LNCaP clone FGC (cell line): Measurements from ENCODE around the gene RNF130.

Experiments
- DNase-seq: peaks from one replicate; pipeline ENCODE4 v3.0.0-alpha.2; 2011; ENCODE audit warnings: low read depth
- H3K4me3 ChIP-seq: 2 replicates; pipeline ENCODE4 v1.5.1; 2011; ENCODE audit warnings: mild to moderate bottlenecking, low read depth, low read length, control low read depth
- CTCF ChIP-seq: IDR thresholded peaks from 2 replicates; pipeline ENCODE4 v1.5.1; 2012; ENCODE audit warnings: mild to moderate bottlenecking; ENCODE audit not compliant: control insufficient read depth, insufficient read depth; ENCODE audit errors: extremely low read depth

Gene RNF130

GRCh38 chr5:180097926-180098325 lies 26.4 kb upstream of the RNF130 start:
- DNase-seq, result no peak
- TF ChIP-seq CTCF, result no peak
- no peak overlapping the region for H3K4me3 ChIP-seq

GRCh38 chr5:180097163-180097894 lies 25.8 kb upstream of the RNF130 start:
- no peak for DNase-seq
- TF ChIP-seq CTCF, result no peak
- no peak overlapping the region for H3K4me3 ChIP-seq

- no peak for DNase-seq
- no peak overlapping the region for H3K4me3 ChIP-seq
- TF ChIP-seq CTCF, result no peak
These were observed 25.1 kb upstream of the RNF130 start for GRCh38 chr5:180096616-180097015.

GRCh38 chr5:180095545-180095944 lies 24.0 kb upstream of the RNF130 start:
- no peak for TF ChIP-seq CTCF
- no peak for DNase-seq

GRCh38 chr5:180093651-180094382 lies 22.3 kb upstream of the RNF130 start:
- no peak for TF ChIP-seq CTCF
- no peak for DNase-seq
- H3K4me3 ChIP-seq, result no peak overlapping the region

More at GRCh38 chr5:180095545-180095944, 24.0 kb upstream of the RNF130 start:
- no peak overlapping the region for H3K4me3 ChIP-seq

- TF ChIP-seq CTCF, result no peak
- no peak overlapping the region for H3K4me3 ChIP-seq
- DNase-seq, result no peak
These were observed 21.7 kb upstream of the RNF130 start for GRCh38 chr5:180093241-180093640.
